Liver (tissue), 9 donors: ENCODE data around the gene PAQR4. TPM values are rescaled to one million over a fixed set of nuclear protein-coding genes. Genes with fewer than 3 reads are reported as not detected.

Source experiments
- DNase-seq: peaks from one replicate; pipeline ENCODE4 v3.0.0-alpha.2; 2017; ENCODE audit warnings: low spot score
- H3K27ac ChIP-seq, 2 donors: one replicate each; pipeline ENCODE4 v1.7.0; 2013; ENCODE audit warnings: inconsistent platforms in 2 of 2, low read length in 2 of 2, control low read depth in 1 of 2, low read depth in 1 of 2, mild to moderate bottlenecking in 1 of 2
- H3K27me3 ChIP-seq, 4 donors: one replicate each; pipeline versions ENCODE4 v1.6.1 to v1.7.0; 2013; ENCODE audit warnings: low read length in 3 of 4, inconsistent platforms in 1 of 4, mild to moderate bottlenecking in 1 of 4, moderate library complexity in 1 of 4; ENCODE audit not compliant: control insufficient read depth in 4 of 4, insufficient read depth in 4 of 4
- H3K36me3 ChIP-seq, 4 donors: one replicate each; pipeline versions ENCODE4 v1.6.1 to v1.7.0; 2013; ENCODE audit warnings: low read length in 3 of 4, mild to moderate bottlenecking in 3 of 4, low read depth in 1 of 4, moderate library complexity in 1 of 4; ENCODE audit not compliant: control insufficient read depth in 4 of 4, insufficient read depth in 3 of 4
- H3K4me1 ChIP-seq, 4 donors: one replicate each; pipeline versions ENCODE4 v1.6.1 to v1.7.0; 2013; ENCODE audit warnings: low read length in 3 of 4, mild to moderate bottlenecking in 3 of 4, moderate library complexity in 1 of 4; ENCODE audit not compliant: control insufficient read depth in 4 of 4, insufficient read depth in 4 of 4
- H3K4me3 ChIP-seq, 3 donors: one replicate each; pipeline versions ENCODE4 v1.6.1 to v1.7.0; 2013; ENCODE audit warnings: low read length in 3 of 3, control low read depth in 1 of 3, low read depth in 1 of 3, mild to moderate bottlenecking in 1 of 3
- H3K9ac ChIP-seq, 2 donors: one replicate each; pipeline ENCODE4 v1.7.0; 2013; ENCODE audit warnings: low read length in 2 of 2, mild to moderate bottlenecking in 2 of 2, moderate library complexity in 2 of 2, control low read depth in 1 of 2, low read depth in 1 of 2
- H3K9me3 ChIP-seq, 4 donors: one replicate each; pipeline versions ENCODE4 v1.6.1 to v1.7.0; 2013; ENCODE audit warnings: low read length in 3 of 4; ENCODE audit not compliant: control insufficient read depth in 4 of 4
- CTCF ChIP-seq: fragments of 150-350 bp; IDR thresholded peaks from 2 replicates; pipeline ENCODE4 v1.5.1; 2017; ENCODE audit warnings: improper control_type of control experiment, low read depth, low read length; ENCODE audit not compliant: missing input control
- EGR1 ChIP-seq, 2 donors: IDR thresholded peaks; 2 replicates each; pipeline ENCODE4 v1.6.1; 2016 to 2018; ENCODE audit warnings: antibody characterized with exemption in 2 of 2, low read depth in 2 of 2
- FOXA1 ChIP-seq: IDR thresholded peaks from 2 replicates; pipeline ENCODE4 v1.6.1; 2016; ENCODE audit warnings: antibody characterized with exemption
- FOXA2 ChIP-seq: IDR thresholded peaks from 2 replicates; pipeline ENCODE4 v1.6.1; 2016; ENCODE audit warnings: antibody characterized with exemption
- GABPA ChIP-seq, 2 donors: IDR thresholded peaks in 1 of 2; conservative IDR thresholded peaks in 1 of 2; 2 replicates each; pipeline ENCODE4 v1.6.1; 2016; ENCODE audit warnings: antibody characterized with exemption in 2 of 2, mild to moderate bottlenecking in 1 of 2, moderate library complexity in 1 of 2
- HNF4A ChIP-seq, 2 donors: conservative IDR thresholded peaks; 2 replicates each; pipeline ENCODE4 v1.6.1; 2016; ENCODE audit warnings: antibody characterized with exemption in 2 of 2, mild to moderate bottlenecking in 2 of 2
- HNF4G ChIP-seq: IDR thresholded peaks from 2 replicates; pipeline ENCODE4 v1.6.1; 2016; ENCODE audit warnings: antibody characterized with exemption
- JUND ChIP-seq, 2 donors: IDR thresholded peaks; 2 replicates each; pipeline ENCODE4 v1.6.1; 2016; ENCODE audit warnings: antibody characterized with exemption in 2 of 2
- MAX ChIP-seq: IDR thresholded peaks from 2 replicates; pipeline ENCODE4 v1.6.1; 2016; ENCODE audit warnings: antibody characterized with exemption
- NR2F2 ChIP-seq: IDR thresholded peaks from 2 replicates; pipeline ENCODE4 v1.6.1; 2016; ENCODE audit warnings: antibody characterized with exemption
- RAD21 ChIP-seq, 2 donors: IDR thresholded peaks; 2 replicates each; pipeline ENCODE4 v1.6.1; 2016; ENCODE audit warnings: antibody characterized with exemption in 2 of 2, mild to moderate bottlenecking in 2 of 2
- REST ChIP-seq: IDR thresholded peaks from 2 replicates; pipeline ENCODE4 v1.6.1; 2016; ENCODE audit warnings: antibody characterized with exemption, mild to moderate bottlenecking
- RXRA ChIP-seq, 2 donors: IDR thresholded peaks; 2 replicates each; pipeline ENCODE4 v1.6.1; 2017 to 2018; ENCODE audit warnings: antibody characterized with exemption in 2 of 2, mild to moderate bottlenecking in 1 of 2
- SP1 ChIP-seq: IDR thresholded peaks from 2 replicates; pipeline ENCODE4 v1.6.1; 2018; ENCODE audit warnings: antibody characterized with exemption, mild to moderate bottlenecking
- TAF1 ChIP-seq: conservative IDR thresholded peaks from 2 replicates; pipeline ENCODE4 v1.6.1; 2016; ENCODE audit warnings: antibody characterized with exemption, mild to moderate bottlenecking
- YY1 ChIP-seq: IDR thresholded peaks from 2 replicates; pipeline ENCODE4 v1.6.1; 2016; ENCODE audit warnings: antibody characterized with exemption, mild to moderate bottlenecking
- ZBTB33 ChIP-seq: IDR thresholded peaks from 2 replicates; pipeline ENCODE4 v1.6.1; 2016; ENCODE audit warnings: antibody characterized with exemption
- WGBS: extraction: QIAGEN DNeasy Blood & Tissue Kit; methylation state at CpG from one replicate; pipeline ENCODE4 v1.1.7; 2013; 5-methylcytosine and 5-hydroxymethylcytosine counted together
- polyA plus RNA-seq, 2 donors: library from polyadenylated mRNA; stranded (reverse) in 1 of 2; unstranded in 1 of 2; fragments of 200-250 nt in 1 of 2; fragments of >200 nt in 1 of 2; fragmentation: Nextera tagmentation in 1 of 2; extraction: Ambion mirVana in 1 of 2; gene quantifications; one replicate each; pipeline versions ENCODE4 v1.2.1 to v1.2.3, GENCODE V29; 2013 to 2015
- total RNA-seq, 2 donors: library from RNA; depleted of rRNA; stranded (reverse); fragments of >200 nt; gene quantifications; one replicate each; pipeline ENCODE4 v1.2.3, GENCODE V29; 2014
- TF ChIP-seq, protein P1 (sequence below): IDR thresholded peaks from 2 replicates; pipeline ENCODE4 v1.6.1; 2016; ENCODE audit warnings: antibody characterized with exemption
- donor health status: healthy.
- donor health status: healthy.
- donor health status: healthy.
- donor health status: healthy.
- donor health status: healthy.

PAQR4 gene
- total and polyA plus RNA-seq, 4 donors = 0.63 to 9.9 (median 2.0) TPM

GRCh38 chr16:2971134-2971984 is 2.2 kb downstream of the PAQR4 start (continued):
- TF ChIP-seq REST (no peak), HNF4G (no peak), FOXA2 (no peak)
- TF ChIP-seq, protein P1, sequence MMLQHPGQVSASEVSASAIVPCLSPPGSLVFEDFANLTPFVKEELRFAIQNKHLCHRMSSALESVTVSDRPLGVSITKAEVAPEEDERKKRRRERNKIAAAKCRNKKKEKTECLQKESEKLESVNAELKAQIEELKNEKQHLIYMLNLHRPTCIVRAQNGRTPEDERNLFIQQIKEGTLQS = no peak

DNA sequence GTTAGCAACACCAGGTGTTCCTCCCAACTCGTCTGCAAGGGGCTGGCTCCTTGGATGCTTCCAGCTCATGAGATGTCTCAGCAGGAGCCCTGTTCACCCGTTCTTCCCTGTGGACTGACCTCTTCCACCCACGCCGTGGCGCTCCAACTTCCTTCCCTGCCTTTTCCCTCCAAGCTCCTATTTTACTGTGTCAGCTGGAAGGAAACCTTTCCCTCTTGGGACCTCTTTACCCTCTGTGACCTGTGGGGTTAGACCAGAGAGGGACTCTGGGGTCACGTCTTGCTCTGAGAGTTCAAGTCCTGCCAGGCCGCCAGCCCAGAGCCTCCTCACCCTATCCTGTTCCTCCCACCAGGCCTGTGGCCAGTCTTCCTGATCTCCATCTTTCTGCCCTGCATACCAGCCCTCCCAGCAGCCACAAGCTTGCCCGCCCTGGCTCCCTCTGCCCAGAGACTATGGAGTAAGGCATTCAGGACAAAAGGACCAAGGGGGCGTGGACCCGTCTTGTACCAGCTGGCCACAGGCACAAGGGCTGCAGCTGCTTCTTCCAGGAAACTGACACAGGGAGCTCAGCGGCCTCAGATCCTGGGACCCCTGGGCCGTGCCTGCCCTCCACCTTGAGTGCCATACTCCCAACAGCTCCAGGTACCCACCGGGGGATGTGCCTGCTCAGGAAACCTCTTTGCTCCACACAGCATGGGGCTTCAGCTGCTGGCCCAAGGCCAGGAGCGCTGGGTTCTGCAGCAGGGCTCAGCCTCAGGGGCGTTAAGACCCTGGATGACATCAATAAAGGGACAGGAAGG is 3.0 kb downstream of the PAQR4 start:
- peaks cover 0 to 6% (median 2%) of the 10 kb centered on the region in 4 donors for H3K27me3 ChIP-seq
- H3K9ac ChIP-seq = no peak overlapping the region
- H3K4me3 ChIP-seq = no peak overlapping the region
- H3K27ac ChIP-seq = no peak overlapping the region
- WGBS = 87% methylated on average over 15 of the region's 15 CpGs
- H3K4me1 ChIP-seq = peaks cover 3 to 27% (median 19%) of the 10 kb centered on the region in 4 donors
- no peaks in the 10 kb centered on the region for H3K9me3 ChIP-seq
- no peaks in the 10 kb centered on the region for H3K36me3 ChIP-seq
- TF ChIP-seq SP1 (no peak), FOXA2 (no peak), TAF1 (no peak), HNF4G (no peak), EGR1 (IDR thresholded peaks at IDR 0.05; ENCODE audit: low read depth in 2 of 2) (no peak), MAX (no peak), GABPA (IDR thresholded peaks at IDR 0.05 in 1 of 2, conservative IDR thresholded peaks at IDR 0.05 in 1 of 2) (no peak), HNF4A (conservative IDR thresholded peaks at IDR 0.05) (no peak), RAD21 (IDR thresholded peaks at IDR 0.05) (no peak), JUND (IDR thresholded peaks at IDR 0.05) (no peak), ZBTB33 (no peak), FOXA1 (no peak), REST (no peak), YY1 (no peak), CTCF (no peak), RXRA (IDR thresholded peaks at IDR 0.05) (no peak), NR2F2 (no peak)
- TF ChIP-seq, protein P1 = no peak
- DNase-seq = no peak
